ENCODE measurements around the gene SBF2.

DNA sequence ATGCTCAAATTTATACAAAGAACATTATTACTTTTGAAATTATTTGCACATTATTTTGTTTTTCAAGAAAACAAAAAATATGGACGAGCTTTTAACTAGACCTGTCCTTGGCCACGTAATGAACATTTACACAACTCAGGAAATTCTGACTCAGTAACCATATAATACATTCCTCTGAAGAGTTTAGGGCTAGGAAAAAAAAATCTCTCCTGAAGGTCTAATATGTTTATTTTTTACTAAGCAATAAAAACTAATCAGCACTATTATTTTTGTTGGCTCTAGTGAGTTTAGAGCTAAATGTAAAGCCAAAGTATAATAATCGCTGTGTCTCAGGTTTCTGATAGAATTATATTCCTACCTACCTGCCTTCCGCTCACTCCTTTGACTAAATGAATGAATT lies 442.7 kb downstream of the SBF2 start:
- TF ChIP-seq, protein P1, sequence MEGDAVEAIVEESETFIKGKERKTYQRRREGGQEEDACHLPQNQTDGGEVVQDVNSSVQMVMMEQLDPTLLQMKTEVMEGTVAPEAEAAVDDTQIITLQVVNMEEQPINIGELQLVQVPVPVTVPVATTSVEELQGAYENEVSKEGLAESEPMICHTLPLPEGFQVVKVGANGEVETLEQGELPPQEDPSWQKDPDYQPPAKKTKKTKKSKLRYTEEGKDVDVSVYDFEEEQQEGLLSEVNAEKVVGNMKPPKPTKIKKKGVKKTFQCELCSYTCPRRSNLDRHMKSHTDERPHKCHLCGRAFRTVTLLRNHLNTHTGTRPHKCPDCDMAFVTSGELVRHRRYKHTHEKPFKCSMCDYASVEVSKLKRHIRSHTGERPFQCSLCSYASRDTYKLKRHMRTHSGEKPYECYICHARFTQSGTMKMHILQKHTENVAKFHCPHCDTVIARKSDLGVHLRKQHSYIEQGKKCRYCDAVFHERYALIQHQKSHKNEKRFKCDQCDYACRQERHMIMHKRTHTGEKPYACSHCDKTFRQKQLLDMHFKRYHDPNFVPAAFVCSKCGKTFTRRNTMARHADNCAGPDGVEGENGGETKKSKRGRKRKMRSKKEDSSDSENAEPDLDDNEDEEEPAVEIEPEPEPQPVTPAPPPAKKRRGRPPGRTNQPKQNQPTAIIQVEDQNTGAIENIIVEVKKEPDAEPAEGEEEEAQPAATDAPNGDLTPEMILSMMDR (conservative IDR thresholded peaks at IDR 0.05) = no peak
- no peak for TF ChIP-seq ZFX (IDR thresholded peaks at IDR 0.05)

Measured in C4-2B (cell line).